ENCODE results near the gene CR1L.
A peak's percentile ranks its signal among the peaks of the same experiment; 100 is the strongest.
"Not testable (repeated sequence)": the region's sequence is repeated elsewhere in the genome, so short reads cannot be mapped to it uniquely, and the experiment has no call there.

The CR1L gene

GRCh38 chr1:207646944-207647579, 2.1 kb downstream of the CR1L start:
- no peak for DNase-seq

GRCh38 chr1:207647671-207648333, 2.9 kb downstream of the CR1L start:
- DNase-seq, result no peak

- no peak for DNase-seq
These were observed 3.6 kb downstream of the CR1L start for GRCh38 chr1:207648334-207649209.

DNA sequence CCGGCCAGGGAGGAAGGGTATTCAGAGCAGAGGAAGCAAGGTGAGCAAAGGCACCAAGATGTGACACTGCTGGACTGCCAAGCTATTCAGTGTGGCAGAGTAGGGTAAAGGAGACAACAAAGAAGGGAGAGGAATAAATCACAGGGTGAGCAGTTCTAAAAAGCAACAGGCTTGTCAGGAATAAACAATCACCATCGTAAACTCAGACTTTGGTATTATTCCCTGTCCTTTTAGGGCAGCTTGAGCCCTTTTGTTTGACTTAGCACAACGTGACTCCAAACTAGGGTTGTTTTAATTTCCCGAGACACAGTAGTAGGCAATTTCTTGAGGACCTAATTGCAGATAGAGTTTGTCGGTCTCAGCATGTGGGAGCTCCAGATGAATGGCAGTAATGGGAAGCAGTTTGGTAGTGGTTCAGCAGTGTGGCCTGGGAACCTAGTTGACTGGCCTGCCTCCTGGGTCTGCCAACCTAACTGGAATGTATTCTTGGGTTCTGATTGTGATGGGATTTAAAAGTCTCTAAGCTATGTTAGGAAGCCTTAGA, 4.3 kb downstream of the CR1L start:
- no peak for DNase-seq

DNA sequence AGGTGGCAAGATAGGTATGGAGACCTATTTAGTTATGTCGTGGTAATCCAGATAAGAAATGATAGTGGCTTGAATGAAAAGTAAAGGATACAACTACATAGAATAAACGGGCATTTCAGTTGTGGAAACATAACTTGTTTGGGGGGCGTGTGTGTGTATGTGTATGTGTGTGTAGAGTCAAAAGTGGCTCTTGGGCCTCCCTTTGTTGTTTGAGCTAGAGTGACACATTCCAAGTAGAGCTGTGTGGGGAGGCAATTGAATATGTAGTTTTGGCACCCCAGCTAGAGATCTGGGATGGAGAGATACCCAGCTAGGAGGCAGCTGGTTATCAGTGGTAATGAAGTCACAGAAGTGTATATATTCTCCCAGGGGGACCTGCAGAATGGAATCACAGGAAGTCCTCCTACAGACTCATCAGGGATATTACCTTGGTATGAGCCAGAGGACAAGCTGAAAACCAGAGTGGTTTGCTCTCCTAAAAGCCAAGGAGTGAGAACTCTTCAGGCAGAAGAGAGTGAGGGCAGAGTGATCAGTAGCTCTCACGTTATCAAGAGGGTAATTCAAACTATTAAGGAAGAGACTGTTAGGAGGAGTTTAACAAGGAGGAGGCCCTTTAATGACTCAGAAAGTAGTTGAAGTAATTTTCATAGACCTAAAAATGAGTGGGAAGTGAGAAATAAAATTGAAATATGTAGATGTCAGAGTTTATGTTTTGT, 5.1 kb downstream of the CR1L start:
- DNase-seq, result no peak

- DNase-seq, result no peak
These were observed 6.7 kb downstream of the CR1L start for GRCh38 chr1:207651583-207651982.

DNA sequence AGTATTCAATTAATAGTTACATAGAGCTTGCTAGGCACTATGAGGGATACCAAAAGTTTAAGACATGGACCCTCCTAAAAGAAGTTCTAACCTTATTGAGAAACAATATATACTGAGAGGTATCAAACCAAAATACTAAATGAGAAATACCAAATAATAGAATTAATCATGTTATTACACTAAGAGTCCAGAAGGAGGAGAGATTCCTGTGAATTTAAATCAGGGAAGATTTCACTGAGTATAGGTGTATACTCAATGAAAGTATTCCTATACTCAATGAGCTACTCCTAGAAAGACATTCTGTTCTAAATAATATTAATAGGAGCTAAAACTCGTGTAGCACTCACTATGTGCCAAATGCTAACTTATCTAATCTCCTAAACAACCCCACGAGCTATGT, 9.4 kb downstream of the CR1L start:
- no peak for DNase-seq

DNA sequence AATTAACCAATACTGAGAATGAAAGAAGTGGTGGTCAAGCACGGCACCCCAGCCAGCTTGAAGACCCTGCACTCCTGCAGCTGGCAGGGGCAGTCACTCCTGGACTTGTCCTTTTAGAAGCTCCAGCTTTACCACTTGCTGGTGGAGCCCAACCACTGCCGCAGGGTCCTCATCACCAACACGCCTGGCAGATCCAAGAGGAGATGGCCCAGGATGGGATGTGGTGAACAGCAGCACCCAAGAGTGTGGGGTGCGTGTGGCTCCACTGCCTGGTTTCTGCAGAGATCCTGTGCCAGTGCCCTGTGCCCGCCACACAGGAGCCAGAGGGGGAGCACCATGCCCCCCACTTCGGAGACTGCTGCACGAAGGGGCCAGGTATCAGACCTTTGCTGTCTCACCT, 13.5 kb downstream of the CR1L start:
- no peak for DNase-seq

DNA sequence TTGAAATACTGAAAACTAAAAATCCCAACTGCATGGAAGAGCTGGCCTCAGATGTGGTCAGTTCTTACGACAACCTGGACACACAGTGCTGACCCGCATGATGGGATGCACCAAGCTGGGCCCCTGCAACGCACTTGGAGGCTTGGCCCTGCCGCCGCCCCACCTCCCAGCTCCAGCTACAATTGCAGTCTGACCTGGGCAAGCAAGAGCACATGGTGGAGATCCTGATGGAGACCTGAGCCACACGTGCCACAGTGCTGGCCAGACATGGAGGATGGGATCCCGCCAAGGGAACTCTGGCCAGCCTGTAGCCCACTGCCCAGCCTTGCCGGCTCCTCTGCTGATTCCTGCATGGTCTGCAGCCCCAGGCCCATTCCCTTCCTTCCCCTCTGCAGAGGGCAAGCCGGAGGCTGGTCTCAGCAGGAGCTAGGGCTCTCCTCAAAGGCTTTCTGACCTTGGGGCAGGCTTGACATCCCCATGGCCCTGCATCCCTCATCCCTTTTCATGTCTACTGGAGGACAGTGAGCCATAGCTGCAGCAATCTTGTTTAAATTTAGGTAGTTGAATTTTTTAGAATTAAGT, 14.1 kb downstream of the CR1L start:
- no peak for DNase-seq

GRCh38 chr1:207659545-207660153, 14.7 kb downstream of the CR1L start:
- DNase-seq, result no peak

- DNase-seq, result not testable (repeated sequence)
These were observed 16.5 kb downstream of the CR1L start for GRCh38 chr1:207661420-207661819.

DNA sequence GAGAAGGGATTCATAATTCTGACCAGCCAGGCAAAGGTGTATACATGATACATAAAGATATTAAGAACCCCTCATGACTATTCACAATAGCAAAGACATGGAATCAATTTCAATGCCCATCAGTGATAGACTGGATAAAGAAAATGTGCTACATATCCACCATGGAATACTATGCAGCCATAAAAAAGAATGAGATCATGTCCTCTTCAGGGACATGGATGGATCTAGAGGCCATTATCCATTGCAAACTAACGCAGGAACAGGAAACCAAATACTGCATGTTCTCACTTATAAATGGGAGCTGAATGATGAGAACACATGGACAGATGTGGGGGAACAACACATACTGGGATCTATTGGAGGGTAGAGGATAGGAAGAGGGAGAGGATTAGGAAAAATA, 21.4 kb downstream of the CR1L start:
- no peak for DNase-seq

DNA sequence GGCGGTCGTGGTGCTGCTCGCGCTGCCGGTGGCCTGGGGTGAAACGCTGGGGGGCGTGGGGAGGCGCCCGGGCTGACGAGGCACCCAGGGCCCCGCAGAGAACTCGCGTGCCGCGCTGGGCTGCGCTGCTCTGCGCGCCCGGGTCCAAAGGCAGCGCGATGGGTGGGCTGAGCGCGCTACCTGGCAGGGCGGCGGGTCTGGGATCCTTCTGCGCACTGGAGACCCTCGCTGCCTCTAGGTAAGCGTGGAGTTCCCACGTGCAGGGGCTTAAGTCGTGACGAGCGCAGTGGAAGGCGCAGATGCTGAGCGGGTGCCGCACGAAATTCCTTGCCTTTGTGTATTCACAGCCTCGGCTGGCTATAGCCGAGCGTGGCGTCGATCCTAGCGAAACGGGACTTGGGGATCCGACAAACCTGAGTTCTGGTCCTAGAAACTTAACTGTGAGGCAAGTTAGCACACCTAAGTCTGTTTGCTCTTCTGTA, 24.6 kb downstream of the CR1L start:
- DNase-seq, result no peak

GRCh38 chr1:207670192-207670591, 25.3 kb downstream of the CR1L start:
- no peak for DNase-seq

DNA sequence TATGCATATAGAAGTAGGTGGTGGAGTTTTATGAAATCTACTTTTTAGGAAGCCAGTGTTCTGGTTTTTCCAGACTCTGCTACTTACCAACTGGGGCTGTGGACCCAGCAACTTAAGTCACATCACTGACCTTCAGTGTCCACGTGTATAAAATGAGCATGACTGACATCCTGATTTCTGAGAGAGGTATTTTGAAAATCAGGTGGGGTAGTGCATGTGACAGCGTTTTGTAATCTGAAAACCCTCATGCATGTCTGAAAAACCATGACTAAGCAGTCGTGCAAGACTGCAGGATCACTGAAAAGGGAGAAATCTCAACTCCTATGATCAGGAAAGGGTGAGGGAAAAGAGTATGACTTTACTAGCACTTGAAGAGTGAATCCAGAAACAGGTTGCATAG, 26.1 kb downstream of the CR1L start:
- DNase-seq, result no peak

DNA sequence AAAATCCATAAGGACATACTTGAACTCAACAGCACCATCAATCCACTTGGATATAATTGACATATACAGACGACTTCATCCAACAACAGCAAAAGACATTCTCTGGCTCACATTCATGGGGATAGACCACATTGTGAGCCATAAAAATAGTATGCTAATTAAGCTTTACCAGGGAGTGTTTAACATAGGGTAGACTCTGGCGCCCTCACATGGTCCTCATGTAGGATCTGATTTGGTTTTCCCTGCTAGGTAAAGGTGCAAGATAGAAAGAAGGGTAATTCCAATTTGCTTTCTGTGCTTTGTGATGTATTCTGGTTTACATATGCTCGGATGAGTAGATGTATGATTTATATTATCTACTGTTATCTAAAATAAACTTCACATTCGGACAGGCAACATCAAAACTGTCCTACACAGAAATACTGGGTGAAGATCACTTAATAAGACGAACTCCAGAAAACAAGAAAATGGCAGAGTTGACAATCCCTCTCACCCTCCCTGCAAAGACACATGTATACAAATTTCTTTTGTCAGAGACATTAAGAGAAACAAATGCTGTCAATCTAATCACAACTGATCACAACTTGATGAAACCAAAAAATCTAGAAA, 27.7 kb downstream of the CR1L start:
- peak; percentile 49 for DNase-seq

DNA sequence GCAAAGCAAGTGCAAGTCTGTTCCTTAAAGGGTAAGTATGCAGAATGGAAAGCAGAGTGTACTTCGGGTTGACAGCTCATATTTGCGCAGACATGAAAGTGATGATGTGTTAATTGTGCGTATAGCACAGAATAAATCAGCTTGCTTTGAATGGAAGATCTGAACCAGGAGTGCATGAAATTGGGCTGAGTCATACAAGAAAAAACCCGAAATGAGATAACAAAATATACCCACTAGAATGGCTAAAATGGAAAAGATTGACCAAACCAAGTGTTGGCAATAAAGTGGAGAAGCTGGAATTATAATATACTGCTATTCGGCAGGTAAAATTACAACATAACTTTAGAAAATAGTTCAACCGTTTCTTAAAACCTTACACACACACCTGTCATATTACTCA, 28.5 kb downstream of the CR1L start:
- DNase-seq, result no peak

GRCh38 chr1:207676153-207676552, 31.2 kb downstream of the CR1L start:
- DNase-seq, result no peak

DNA sequence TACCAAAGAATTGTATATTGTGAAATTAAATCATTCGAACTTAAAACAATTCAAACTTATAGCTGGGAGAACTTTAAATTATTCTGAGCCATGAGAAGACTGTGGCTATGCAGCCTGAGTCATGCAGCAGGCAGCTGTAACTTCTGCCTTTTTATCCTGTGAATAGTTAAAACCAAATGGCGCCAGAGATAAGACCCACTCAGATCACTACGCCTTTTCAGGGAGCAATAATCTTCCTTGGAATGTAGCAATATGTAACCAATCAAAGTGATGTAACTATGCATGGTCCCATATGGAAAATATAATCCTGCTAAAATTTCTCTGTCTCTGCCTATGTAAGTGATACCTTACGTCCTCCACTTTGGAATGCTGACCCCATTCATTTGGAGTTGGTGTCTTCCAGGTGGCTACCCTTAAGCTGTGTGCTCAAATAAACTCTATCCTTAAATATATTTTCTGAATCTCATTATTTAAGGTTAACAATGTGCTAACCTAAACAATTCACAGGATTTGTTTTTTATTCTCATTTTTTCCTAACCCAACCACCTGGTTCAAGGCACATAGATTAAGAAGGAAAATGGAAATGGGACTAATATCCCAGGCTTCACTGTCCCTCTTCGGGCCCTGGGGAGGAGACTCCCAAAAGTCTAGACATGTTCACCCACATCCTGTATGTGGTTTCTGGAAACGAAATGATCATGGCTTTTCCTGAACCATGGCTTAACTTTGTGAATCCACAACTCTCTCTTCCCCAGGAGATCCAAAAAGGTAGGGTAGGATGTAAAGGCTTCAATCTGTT, 35.9 kb downstream of the CR1L start:
- DNase-seq, result not testable (repeated sequence)

- DNase-seq, result not testable (repeated sequence)
These were observed 38.0 kb downstream of the CR1L start for GRCh38 chr1:207682872-207683434.

All from NCI-H1048 (cell line).